Stimulated activated CD8-positive, alpha-beta memory T cell treated with anti-CD3 and anti-CD28 coated beads, Interleukin-4, amount 100 ng/mL, for 48 hours (primary cell): ENCODE data around the gene GAPDH.
"Not testable (repeated sequence)": the region's sequence is repeated elsewhere in the genome, so short reads cannot be mapped to it uniquely, and the experiment has no call there.

ENCODE experiments used
- DNase-seq: peaks from one replicate; pipeline ENCODE4 v3.0.0-alpha.2; 2020

Gene GAPDH

GRCh38 chr12:6569312-6569711 is 35.0 kb downstream of the GAPDH start:
- no peak for DNase-seq

GRCh38 chr12:6569786-6570185 is 35.5 kb downstream of the GAPDH start:
- DNase-seq, result no peak

- peak; percentile 72 for DNase-seq
Measured at GRCh38 chr12:6570264-6570887, 36.1 kb downstream of the GAPDH start.

DNA sequence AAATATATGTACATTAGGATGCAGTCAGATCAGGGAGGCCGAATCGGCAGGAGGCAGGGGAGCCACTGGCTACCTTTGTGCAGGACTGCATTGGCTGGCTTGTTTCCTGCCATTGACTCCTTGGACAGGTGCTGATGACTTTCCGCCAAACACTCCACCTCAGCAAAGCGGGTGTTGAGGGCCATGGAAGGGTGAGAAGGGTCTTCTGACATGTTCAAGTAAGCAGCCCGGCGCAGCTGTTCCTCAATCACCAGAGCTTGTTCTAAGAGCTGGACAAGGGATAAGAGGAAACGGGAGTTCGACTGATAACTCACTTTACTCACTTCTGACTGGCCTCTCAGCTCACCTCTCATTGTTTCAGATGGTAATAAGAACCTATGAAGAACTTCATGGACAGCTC is 38.7 kb downstream of the GAPDH start:
- DNase-seq, result no peak

- DNase-seq, result peak; percentile 51
Measured at GRCh38 chr12:6574576-6575295, 40.4 kb downstream of the GAPDH start.

DNA sequence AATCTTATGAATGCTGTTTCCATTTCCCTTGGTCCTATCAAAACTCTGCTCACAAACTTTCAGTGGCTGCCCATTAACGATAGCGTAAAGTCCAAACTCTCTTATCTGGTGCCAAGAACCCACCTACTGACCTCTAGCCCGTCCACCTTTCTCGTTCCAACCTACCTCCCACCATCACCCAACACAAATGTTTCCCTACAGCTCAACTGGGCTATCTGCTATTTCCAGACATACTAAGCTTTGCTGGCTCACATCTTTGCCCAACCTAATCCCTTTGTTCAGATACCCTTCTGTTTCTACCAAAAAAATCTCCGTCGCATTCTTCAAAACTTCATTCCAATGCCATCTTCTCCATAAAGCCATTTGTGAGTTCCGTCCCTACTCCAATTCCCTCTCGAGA is 41.3 kb downstream of the GAPDH start:
- DNase-seq, result no peak

DNA sequence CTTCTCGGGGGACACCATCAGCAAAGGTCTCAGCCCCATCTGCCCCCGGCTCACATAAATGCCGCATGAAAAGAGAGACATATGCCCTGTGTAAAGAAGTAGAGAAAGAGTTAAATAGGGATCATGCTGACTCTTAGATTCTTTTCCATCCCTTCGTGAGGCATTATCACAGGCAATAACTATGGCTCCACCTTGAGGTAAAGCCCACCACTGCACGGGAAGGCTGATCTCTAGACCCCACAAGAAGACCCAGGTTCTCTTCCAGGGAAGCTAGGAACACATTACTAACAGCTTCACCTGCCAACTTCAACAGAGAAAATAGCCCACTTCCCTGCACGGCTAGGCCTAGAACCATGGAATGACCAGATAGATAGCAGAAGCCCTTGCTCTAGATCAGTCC is 47.9 kb downstream of the GAPDH start:
- DNase-seq, result no peak

GRCh38 chr12:6582959-6583358 is 48.6 kb downstream of the GAPDH start:
- no peak for DNase-seq

DNA sequence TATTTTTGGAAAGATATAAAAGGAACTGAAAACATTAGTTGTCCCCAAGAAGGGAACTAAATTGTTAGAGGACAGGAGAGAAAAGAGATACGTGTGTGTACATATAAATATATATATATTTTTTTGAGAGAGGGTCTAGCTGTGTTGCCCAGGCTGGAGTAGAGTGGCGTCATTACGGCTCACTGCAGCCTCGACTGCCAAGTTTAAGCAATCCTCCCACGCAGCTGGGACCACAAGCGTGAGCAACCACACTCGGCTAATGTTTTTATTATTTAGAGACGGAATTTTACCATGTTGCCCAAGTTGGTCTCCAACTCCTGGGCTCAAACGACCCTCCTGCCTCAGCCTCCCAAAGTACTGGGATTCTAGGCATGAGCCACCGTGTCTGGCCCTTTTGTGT is 50.0 kb downstream of the GAPDH start:
- no peak for DNase-seq

GRCh38 chr12:6586569-6586968 is 52.3 kb downstream of the GAPDH start:
- not testable (repeated sequence) for DNase-seq
